Glomerular endothelial cell (primary cell): ENCODE data around the gene TRPM5. TPM values are rescaled to one million over a fixed set of nuclear protein-coding genes. Genes with fewer than 3 reads are reported as not detected.

Experiments
- DNase-seq: peaks from one replicate; pipeline ENCODE4 v3.0.0-alpha.2; 2011; ENCODE audit warnings: low read depth, low spot score; ENCODE audit errors: extremely low read depth
- total RNA-seq: library from RNA; depleted of rRNA; stranded (reverse); fragments of >200 nt; gene quantifications from 2 replicates; pipeline ENCODE4 v1.2.3, GENCODE V29; 2015

TRPM5 gene
- total RNA-seq, 1 donor from 2014 or later: not detected

GRCh38 chr11:2471048-2471803 lies 26.9 kb upstream of the TRPM5 start:
- no peak for DNase-seq

- DNase-seq: no peak
Observed at GRCh38 chr11:2470495-2470894, 26.2 kb upstream of the TRPM5 start.

DNA sequence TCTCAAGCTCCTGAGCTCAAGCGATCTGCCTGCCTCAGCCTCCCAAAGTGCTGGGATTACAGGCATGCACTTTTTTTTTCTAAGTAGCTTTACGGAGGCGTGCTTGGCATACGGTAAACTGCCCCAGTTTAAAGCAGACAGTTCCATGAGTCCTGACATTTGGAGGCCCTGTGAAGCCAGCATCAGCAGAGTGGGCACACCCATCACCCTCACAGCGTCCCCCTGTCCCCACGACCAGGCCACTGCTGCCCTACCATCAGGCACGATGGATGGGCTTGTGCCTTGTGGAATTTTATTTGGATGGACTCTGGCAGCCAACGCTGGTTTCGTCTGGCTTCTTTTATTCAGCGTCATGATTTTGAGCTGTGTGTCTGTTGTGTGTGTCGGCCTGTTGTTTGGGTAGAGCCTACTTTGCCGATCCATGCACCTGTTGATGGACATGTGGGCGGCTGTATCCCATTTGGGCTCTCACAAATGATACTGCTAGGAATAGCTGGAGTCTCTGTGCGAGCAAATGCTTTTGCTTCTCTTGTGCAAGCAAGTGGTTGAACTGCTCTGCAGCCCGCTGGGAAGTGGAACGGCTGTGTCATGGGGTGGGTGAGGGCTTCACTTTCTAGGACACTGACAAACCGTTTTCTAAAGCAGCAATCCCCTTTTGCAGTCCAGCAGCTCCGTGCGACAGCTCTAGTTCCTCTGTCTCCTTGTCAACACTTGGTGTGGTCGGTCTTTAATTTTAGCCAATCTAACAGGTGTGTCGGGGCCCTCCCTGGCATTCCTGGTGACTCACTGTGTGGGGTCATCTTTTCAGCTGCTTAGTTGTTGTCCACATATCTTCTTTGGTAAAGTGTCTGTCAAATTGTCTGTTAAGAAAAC lies 24.3 kb upstream of the TRPM5 start:
- no peak for DNase-seq

- no peak for DNase-seq
Observed at GRCh38 chr11:2467695-2468055, 23.4 kb upstream of the TRPM5 start.

GRCh38 chr11:2466869-2467694 lies 22.8 kb upstream of the TRPM5 start:
- no peak for DNase-seq

- no peak for DNase-seq
Observed at GRCh38 chr11:2466069-2466801, 21.9 kb upstream of the TRPM5 start.

GRCh38 chr11:2465202-2466068 lies 21.1 kb upstream of the TRPM5 start:
- DNase-seq: no peak

DNA sequence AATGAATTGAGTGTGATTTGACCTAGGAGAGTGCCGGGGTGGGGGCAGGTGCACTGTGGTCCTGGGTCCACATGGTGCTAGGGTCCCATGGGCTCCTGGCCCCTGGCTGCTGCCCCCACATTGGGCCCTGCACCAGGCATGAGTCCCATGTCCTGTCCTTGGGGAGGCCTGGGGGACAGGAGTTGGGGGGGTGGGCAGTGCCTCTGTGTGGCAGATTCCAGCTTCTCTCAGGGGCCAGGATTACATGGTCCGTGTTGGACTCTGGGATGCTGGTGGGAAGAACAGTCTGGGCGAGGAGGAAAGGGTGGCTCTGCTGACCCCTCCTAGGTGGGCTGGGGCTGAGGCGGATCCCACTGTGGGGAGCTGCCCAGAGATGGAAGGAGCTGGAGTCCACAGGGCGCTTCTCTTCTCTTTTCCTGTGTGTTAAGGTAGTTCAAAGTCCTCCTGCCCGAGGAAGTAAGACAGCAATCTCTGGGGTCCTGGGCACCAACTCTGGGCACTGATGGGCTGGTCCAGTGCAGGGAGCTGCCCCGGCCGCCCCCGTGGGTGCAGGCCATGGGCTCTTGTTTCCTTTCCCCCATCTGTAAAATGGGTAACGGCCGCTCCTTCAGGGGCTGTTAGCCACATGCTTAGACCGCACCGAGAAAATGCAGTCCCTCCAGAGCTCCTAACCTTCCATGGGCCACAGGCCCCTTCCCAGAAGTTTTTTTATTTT lies 20.3 kb upstream of the TRPM5 start:
- no peak for DNase-seq

DNA sequence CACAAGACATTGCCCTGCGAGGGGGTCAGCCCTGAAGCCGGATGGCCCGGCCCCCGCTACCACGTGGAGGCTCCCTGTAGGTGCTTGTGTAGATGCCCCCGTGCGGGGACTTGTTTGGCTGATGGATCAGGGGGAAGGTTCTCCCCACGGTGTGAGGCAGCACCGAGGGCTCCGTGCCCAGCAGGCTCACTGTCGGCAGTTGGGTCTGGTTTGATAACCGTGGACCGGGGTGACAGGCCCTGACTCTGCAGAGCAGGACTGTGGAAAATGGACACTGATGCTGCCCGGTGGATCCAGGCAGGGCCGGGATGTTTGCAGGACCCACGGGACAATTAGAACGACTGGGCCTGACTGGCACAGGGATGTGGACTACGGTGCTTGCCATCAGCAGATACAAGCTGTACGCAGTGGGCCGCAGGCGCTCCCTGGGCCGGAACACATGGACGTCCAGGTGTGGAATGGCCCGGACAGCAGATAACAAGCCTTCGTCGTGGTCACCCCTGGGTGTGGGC lies 19.5 kb upstream of the TRPM5 start:
- no peak for DNase-seq

DNA sequence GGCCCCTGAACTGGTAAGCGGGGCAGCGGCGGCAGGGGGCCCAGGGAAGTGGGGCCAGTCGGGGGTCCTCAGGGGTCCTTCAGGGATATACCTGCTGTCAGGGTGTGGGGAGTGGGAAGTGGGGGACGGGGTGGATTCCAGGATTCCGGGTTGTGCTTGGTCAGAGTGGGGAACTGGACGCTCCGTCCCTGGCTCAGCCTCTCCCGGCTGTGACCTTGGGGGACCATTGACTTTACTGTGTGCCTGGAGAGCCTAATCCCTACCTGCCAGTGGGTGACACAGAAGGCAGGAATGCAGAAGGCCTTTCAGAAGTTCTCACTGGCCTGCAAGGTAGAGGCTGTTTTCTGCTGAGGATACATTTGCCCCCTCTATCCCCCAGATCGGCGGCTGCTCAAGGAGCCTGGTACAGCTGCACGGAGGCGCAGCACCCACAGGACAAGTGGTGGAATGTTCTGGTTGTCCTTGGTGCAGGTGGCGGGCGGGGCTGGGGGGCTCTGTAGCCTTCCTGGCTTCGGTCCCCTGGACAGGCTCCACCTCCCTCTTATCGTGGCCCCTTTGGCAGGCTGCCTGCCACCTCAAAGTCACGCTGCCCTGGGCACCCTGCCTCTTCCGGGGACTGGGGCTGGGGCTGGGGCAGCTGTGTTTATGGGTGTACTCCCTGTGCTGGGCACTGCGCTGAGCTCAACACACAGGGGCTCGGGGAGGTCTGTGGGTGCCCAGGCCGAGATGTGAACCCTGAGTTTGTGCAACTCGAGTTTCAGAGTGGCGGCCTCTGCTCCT lies 18.9 kb upstream of the TRPM5 start:
- DNase-seq: no peak

DNA sequence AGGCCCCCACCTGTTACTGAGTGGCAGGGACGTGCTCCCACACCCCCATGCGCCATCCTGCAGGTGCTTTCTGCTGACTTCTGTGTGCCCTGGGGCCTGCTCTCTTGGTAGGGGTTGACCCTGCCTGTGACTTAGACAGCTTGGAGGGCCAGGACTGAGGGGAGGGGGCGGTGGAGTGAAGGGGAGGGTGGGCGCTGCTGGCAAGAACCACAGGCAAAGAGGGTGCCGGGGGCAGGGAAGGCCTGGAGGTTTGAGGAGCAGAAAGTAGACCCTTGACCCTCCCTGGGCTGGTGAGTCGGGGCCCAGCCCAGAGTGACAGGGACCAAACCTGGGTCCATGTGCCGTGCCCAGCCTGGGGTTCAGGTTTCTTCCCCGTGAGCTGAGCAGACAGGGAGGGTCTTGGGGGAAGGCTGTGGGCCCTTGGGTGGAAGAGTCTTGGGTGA lies 18.2 kb upstream of the TRPM5 start:
- DNase-seq: no peak

GRCh38 chr11:2461956-2462542 lies 17.7 kb upstream of the TRPM5 start:
- DNase-seq: no peak

DNA sequence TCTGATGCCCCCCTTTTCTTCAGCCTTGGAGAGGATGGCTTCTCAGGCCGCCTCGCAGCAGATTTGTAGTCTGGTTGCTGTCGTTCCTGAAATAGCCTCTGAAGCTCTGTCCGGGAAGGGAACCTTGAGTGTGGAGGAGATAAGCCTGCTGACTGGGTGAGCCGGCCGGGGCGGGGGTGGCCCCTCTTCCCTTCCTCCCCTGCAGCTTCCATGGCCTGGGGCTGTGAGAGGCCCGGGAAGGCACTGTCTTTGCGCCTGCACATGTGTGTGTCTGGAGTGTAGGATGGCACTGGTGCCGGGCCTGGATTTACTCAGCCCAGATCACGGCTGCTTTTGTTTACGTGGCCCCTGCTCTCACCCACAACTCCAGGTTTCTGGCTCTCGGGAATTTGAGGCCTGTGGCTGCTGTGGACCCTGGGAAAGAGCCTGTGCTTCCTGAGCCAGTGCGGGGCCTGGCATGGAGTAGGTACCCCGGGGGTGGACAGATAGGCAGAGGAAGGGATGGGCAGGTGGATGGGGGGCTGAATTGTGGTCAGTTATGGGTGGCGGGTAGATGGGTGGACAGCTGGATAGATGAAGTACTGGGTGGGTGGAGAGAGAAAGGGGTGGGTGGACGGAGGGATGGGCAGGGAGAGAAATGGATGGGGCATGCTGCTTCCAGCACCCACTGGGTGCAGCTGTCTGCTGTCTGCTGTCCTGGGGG lies 17.1 kb upstream of the TRPM5 start:
- no peak for DNase-seq

DNA sequence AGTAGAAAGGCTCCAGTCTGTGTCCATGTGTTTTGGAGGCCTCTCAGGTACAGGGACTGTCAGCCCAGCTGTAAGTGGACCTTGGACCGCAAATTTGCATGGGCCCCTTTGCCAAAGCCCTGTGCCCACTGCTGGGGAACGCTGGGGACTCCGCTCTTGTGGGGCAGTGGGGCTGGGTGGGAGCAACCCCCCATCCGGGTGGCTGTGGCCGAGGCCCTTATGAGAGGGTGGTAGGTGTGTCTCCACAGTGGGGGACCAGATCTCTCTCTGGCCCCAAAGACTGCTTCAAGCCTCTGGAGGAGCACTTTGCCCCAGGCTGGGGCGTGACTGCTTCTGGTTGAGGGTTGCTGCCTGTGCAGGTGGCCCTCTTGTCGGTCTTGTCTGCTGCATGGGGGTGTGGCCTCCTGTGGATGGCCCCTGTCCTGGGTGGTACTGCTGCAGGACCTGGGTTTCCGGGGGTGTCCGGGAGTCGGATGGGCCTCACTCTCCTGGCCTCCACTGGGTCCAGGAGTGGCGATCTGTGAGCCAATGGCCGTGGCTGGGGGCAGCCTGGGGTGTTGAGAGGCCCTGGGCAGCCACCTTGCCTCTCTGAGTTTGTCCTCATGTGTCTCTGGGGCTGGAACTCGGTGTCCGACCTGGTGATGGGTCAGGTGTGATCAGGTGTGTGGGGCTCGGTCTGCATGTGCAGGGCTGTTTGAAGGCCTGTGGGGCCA lies 16.4 kb upstream of the TRPM5 start:
- no peak for DNase-seq

GRCh38 chr11:2459796-2460531 lies 15.7 kb upstream of the TRPM5 start:
- no peak for DNase-seq
